HG03097 (cell line): ENCODE results near the gene PODXL.

Experiments
- ATAC-seq: cut with Tn5 transposase; IDR thresholded peaks from one replicate; pipeline ENCODE4 v1.9.1; 2021; ENCODE audit not compliant: unreplicated experiment, low FRiP score

PODXL gene

DNA sequence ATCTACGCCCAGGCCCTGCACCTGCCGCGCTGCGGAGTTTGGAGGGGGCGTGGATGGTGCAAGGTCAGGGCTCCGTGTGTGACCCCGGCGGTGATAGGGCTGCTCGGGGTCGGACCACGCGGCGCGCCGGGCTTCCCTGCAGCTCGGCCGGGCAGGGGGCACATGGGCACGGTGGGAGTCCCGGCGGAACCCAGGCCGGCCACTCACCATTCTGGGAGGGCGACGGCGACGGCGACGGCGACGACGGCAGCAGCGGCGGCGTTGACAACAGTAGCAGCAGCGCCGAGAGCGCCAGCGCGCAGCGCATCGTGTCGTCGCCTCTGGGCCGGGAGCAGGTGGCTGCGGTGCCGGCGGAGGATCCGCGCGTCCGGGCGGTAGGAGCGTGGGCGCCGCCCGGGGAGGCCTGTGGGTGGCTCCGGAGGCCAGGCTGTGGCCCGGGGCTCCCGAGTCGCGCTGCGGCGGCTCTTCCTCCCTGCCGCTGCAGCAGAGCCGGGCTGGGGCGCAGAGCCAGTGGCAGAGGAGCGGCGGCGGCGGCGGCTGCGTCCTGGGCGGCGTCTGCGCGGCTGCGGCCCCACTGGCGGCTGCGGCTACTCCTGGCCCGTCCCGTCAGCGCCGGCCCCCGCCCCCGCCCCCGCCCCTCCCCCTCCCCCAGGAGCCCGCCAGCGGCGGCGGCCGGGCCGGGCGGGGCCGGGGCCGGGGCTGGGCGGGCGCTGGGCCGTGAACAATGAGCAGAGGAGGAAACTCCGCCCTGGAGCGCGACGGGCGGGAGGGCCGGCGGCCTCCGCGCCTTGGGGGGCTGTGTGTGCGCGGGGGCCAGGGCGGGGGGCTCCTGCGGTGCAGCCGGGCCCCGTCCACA, at the start of gene PODXL:
Gene PODXL, minus strand, starts transcription at position 576 of the 856 bp plus-strand sequence. Its CDS starts 269 bp downstream, at position 307.
- peak; percentile 64 for ATAC-seq

- ATAC-seq, result no peak
Measured at GRCh38 chr7:131605280-131605878, 49.0 kb upstream of the PODXL start.

- no peak for ATAC-seq
Measured at GRCh38 chr7:131604841-131605279, 48.4 kb upstream of the PODXL start.

DNA sequence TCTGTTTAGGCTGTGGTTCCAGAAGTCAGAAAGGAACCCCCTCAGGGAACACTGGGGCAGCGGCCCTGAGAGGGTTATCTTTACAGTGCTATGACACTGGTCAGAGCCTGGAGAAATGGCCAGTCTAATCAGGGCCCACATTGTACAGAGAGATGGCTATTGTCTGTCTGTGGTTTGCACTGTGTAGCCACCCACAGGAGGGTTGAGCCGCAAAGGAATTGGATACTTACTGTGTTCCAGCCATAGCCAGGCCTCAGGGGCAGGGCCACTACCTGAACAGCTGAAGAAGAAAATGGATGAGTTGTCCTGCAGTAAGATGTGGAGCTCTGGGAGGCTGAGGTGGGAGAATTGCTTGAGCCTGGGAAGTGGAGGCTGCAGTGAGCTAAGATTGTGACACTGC, 47.5 kb upstream of the PODXL start:
- no peak for ATAC-seq

- no peak for ATAC-seq
Measured at GRCh38 chr7:131602994-131603372, 46.6 kb upstream of the PODXL start.

- no peak for ATAC-seq
Measured at GRCh38 chr7:131602304-131602993, 46.0 kb upstream of the PODXL start.

DNA sequence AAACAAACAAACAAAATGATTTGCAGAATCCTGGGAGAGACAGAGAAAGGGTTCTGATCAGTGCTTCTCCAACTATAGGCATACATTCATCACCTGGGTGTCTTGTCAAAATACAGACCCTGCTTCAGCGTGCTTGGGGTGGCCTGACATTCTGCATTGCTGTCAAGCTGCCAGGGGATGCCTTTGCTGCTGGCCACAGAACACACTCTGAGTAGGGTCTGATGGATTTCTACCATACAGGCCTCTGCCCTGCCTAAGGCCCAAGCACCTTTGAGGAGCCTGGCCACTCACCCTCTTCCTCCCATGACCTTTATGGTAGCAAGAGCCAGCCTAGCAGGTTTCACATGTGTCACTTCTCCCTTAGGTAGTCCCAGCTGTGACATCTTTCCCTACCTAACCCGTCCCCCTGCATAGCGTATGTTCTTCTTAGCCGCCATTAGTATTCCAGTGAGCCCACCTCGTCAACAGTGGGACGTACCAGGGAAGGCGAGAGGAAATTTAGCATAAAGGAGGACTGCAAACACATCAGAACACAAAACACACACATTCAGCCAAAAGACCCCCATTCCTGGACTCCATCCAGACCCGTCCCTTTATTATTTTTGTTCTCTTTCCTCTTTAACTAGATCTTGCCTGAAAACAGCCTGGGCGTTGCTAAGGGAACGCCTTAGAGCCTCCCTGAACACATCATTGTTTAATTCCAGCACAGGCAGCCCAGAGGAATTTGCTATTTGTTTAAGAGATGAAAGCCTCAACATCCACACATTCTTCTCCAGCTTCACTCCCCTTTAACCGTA, 43.9 kb upstream of the PODXL start:
- no peak for ATAC-seq

- no peak for ATAC-seq
Measured at GRCh38 chr7:131596785-131597184, 40.4 kb upstream of the PODXL start.

DNA sequence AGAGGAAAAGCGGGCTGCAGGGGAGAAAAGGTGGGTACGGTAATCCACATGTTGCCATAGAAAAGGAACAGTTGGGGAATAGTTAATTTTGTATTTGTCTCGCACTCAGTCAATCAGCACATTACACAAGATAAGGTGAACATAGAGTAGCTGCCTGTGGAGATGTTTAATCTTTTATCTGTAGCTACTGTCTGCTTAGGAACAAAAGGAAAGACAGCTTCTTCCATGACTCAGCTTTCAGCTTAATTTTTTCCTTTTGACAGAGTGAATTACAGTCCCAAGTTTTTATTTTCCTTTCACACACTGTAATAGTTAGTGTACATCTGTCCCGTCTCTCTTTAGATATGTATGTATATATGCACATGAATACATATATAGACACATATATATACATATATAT, 39.3 kb upstream of the PODXL start:
- no peak for ATAC-seq

GRCh38 chr7:131591687-131592319, 35.4 kb upstream of the PODXL start:
- no peak for ATAC-seq

DNA sequence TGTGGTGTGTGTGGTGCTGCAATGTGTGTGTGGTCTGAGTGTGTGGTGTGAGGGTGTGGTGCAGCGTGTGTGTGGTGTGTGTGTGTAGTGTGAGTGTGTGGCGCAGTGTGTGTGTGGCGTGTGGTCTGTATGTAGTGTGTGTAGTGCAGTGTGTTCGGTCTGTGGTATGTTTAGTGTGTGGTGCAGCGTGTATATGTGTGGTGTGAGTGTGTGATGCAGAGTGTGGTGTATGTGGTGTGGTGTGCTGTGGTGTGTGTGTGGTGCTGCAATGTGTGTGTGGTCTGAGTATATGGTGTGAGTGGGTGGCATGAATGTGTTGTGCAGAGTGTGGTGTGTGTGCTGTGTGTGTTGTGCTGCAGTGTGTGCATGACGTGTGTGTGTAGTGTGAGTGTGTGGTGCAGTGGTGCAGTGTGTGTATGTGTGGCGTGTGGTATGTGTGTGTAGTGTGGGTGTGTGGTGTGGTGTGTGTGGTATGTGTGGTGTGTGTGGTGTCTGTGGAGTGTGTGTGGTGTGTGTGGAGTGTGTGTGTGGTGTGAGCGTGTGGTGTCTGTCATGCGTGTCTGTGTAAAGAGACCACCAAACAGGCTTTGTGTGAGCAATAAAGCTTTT, 31.0 kb upstream of the PODXL start:
- ATAC-seq, result no peak

DNA sequence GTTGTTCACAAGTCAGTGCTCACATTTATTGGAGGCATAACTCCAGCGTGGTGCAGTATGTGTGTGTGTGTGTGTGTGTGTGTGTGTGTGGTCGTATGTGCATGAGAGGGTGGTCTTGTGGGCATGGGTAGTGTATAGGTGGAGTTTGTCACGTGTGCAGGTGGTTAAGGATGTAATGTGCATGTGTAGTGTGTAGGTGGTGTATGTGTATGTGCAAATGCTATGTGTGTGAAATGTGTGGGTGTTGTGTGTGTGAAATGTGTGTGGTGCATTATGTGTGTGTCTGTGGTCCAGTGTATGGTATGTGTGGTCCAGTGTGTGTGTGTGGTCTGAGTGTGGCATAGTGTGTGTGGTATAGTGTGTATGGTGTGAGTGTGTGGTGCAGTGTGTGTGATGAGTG, 30.3 kb upstream of the PODXL start:
- ATAC-seq, result no peak

GRCh38 chr7:131586259-131586658, 29.8 kb upstream of the PODXL start:
- no peak for ATAC-seq

DNA sequence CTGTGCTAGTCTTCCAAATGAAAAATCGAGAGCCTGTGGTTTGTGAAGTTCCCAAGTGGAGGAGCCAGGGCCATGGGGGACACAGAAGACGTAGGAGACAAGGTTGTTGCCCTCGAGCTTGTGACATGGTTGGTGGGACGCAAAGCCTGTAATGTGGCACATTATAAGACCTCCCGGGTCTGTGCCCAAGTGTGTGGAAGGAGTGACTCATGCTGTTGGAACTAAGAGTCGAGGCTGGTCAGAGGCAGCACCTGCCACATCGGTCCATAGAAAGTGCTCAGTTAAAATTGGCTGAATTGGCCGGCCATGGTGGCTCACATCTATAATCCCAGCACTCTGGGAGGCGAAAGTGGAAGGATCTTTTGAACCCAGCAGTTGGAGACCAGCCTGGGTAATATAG, 27.0 kb upstream of the PODXL start:
- no peak for ATAC-seq

DNA sequence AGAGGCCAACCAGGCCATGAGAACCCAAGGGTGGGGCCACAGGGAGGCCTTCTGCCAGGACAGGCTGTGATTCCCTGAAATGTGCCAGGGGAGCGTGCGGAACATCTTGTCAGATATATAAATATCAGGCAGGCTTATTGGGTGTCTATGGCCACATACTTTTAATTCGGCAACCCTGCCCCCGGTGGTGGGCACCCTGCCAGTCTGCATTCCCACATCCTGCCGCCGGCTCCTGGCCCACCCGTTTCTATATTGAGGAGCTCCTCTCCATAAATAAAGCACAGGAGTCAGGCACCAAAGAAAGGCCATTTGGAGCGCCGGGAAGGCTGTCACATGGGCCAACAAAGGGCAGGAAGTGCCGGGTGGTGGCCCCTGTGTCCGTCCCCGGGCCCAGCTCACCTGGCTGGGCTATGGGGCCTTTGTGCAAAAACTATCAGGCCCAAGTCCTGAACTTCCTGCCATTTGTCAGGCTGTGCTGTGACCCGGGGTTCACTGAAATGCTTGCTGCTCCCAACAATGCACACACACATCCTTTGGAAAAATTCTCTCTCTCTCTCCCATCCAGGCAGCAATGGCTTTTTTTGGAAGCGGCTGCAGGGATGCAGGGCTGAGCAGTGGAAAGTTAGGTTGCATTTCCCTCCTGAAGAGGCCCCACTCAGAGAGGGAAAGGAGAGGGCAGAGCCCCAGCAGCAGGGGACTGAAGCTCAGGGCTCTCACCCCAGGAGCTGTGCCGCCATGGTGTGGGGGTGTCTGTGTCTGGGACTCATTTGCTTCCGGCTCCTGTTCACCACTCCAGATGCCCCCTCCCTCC, 25.0 kb upstream of the PODXL start:
- ATAC-seq, result no peak

DNA sequence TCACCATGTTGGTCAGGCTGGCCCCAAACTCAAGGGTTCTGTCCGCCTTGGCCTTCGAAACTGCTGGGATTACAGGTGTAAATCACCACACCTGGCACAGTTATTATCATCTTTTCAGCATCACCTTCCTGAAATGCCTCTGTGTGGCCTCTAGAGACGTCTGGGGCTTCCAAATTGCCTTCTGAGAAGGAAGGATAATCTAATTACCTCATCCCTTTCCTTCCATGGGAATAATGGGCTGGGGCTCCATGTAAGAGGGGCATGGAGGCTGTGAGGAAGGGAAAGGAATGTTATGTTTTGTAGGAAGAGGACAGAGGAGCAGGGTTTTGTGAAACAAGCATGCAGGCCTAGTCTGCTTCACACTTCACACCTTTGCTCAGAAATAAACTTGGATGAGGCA, 22.2 kb upstream of the PODXL start:
- ATAC-seq, result no peak

- no peak for ATAC-seq
Measured at GRCh38 chr7:131574741-131575140, 18.3 kb upstream of the PODXL start.

GRCh38 chr7:131570401-131570800, 14.0 kb upstream of the PODXL start:
- ATAC-seq, result no peak

- no peak for ATAC-seq
Measured at GRCh38 chr7:131568970-131569369, 12.5 kb upstream of the PODXL start.
